PC-3 (cell line): ENCODE results near the gene MYH11. TPM values are rescaled to one million over a fixed set of nuclear protein-coding genes. Genes with fewer than 3 reads are reported as not detected.

Source experiments
- ATAC-seq: fragments of 200-7000 bp; cut with Tn5 transposase; 2 replicates; pipeline ENCODE4 v1.9.1; 2020; ENCODE audit warnings: mild to moderate bottlenecking, moderate library complexity
- BruUV-seq: library from RNA; stranded (reverse); fragments of 400-500 nt; replicated peaks from 2 replicates; lab custom pipeline; 2021; lab: Mats Ljungman, UMichigan
- CTCF ChIA-PET: fragments of 300-600 bp; sonication (Branson Sonifier 250); formaldehyde crosslinking; loops from one replicate; lab custom pipeline; 2022; ENCODE audit warnings: antibody characterized with exemption; lab: Charles Lee
- POLR2A ChIA-PET: fragments of 300-600 bp; sonication (Branson Sonifier 250); formaldehyde crosslinking; loops from one replicate; lab custom pipeline; 2022; ENCODE audit warnings: antibody characterized with exemption; ENCODE audit not compliant: unreplicated experiment; lab: Charles Lee
- DNase-seq: peaks from one replicate; pipeline ENCODE4 v3.0.0-alpha.2; 2015
- H2AFZ ChIP-seq: fragments of 300-600 bp; sonication (generic); 2 replicates; pipeline ENCODE4 v1.6.0; 2016; ENCODE audit warnings: antibody characterized with exemption, low read length
- H3F3A ChIP-seq: fragments of 300-600 bp; sonication (generic); one replicate; pipeline ENCODE4 v1.6.0; 2017; ENCODE audit warnings: antibody characterized with exemption, low read length, control low read depth, mild to moderate bottlenecking; ENCODE audit not compliant: unreplicated experiment
- H3K27ac ChIP-seq: fragments of 300-600 bp; sonication (generic); 2 replicates; pipeline ENCODE4 v1.5.1; 2016; ENCODE audit warnings: mild to moderate bottlenecking, low read length
- H3K27me3 ChIP-seq: fragments of 300-600 bp; sonication (generic); 2 replicates; pipeline ENCODE4 v1.6.1; 2016; ENCODE audit warnings: low read length, mixed read lengths
- H3K36me3 ChIP-seq: fragments of 300-600 bp; sonication (generic); 2 replicates; pipeline ENCODE4 v1.6.1; 2016; ENCODE audit warnings: low read depth, mixed run types, low read length, mixed read lengths
- H3K4me1 ChIP-seq: fragments of 300-600 bp; sonication (generic); 2 replicates; pipeline ENCODE4 v1.5.1; 2016; ENCODE audit warnings: low read length; ENCODE audit not compliant: insufficient read depth
- H3K4me2 ChIP-seq: fragments of 300-600 bp; sonication (generic); 2 replicates; pipeline ENCODE4 v1.6.0; 2016; ENCODE audit warnings: low read length
- H3K4me3 ChIP-seq: fragments of 300-600 bp; sonication (generic); 2 replicates; pipeline ENCODE4 v1.5.1; 2016; ENCODE audit warnings: mild to moderate bottlenecking, low read length, mixed read lengths
- H3K79me2 ChIP-seq: fragments of 300-600 bp; sonication (generic); 2 replicates; pipeline ENCODE4 v1.6.1; 2017; ENCODE audit warnings: low read length, mixed read lengths
- H3K9ac ChIP-seq: fragments of 300-600 bp; sonication (generic); 2 replicates; pipeline ENCODE4 v1.6.0; 2016; ENCODE audit warnings: mild to moderate bottlenecking, low read length
- H3K9me2 ChIP-seq: fragments of 300-600 bp; sonication (generic); replicated peaks from 2 replicates; pipeline ENCODE4 v1.6.1; 2016; ENCODE audit warnings: mixed run types, low read length, mixed read lengths
- H3K9me3 ChIP-seq: fragments of 300-600 bp; sonication (generic); 2 replicates; pipeline ENCODE4 v1.6.1; 2016; ENCODE audit warnings: low read length, mixed read lengths
- H4K20me1 ChIP-seq: fragments of 300-600 bp; sonication (generic); 2 replicates; pipeline ENCODE4 v1.6.1; 2016; ENCODE audit warnings: low read length, mixed read lengths
- CTCF ChIP-seq: fragments of 300-600 bp; sonication (generic); conservative IDR thresholded peaks from 2 replicates; pipeline ENCODE4 v1.5.1; 2017; ENCODE audit warnings: antibody characterized with exemption, low read depth, mild to moderate bottlenecking, low read length
- EZH2 ChIP-seq: fragments of 300-600 bp; sonication (generic); IDR thresholded peaks from one replicate; pipeline ENCODE4 v1.6.1; 2017; ENCODE audit warnings: antibody characterized with exemption, mild to moderate bottlenecking, low read length; ENCODE audit not compliant: unreplicated experiment
- EZH2phosphoT487 ChIP-seq: fragments of 300-600 bp; sonication (generic); IDR thresholded peaks from 2 replicates; pipeline ENCODE4 v1.6.1; 2018; ENCODE audit warnings: mild to moderate bottlenecking, antibody characterized with exemption, low read length, borderline replicate concordance
- intact Hi-C: fragments of 100-400 bp; cut with micrococcal nuclease; formaldehyde crosslinking; loops from 2 replicates; pipeline ENCODE4 v1.9.0; 2023
- total RNA-seq: library from RNA; depleted of rRNA; stranded (reverse); fragments of >200 nt; gene quantifications from 2 replicates; pipeline ENCODE4 v1.2.3, GENCODE V29; 2014

The MYH11 gene
- total RNA-seq, 1 experiment from 2014 or later: not detected

DNA sequence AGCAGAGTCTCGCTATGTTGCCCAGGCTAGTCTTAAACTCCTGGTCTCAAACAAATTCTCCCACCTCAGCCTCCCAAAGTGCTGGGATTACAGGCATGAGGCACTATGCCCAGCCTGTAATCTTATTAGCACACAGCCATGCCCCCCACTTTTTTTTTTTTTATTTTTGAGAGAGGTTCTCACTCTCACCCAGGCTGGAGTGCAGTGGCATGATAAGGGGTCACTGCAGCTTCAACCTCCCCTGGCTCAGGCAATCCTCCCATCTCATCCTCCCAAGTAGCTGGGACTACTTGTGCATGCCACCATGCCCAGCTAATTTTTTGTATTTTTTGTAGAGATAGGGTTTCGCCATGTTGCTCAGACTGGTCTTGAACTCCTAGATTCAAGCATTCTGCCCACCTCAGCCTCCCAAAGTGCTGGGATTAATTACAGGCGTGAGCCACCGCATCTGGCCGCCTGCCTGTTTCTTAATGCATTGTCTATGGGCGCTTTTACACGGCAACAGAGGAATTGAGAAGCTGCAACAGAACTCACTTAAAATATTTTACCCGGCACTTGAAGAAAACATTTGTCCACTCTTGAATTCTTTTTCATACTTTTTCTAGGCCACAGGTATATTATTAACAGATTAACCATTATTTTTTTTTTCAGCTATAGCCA is 40.4 kb upstream of the MYH11 start:
- ATAC-seq (no peak), DNase-seq (no peak)
- peak overlapping the region; percentile 71 for H3K4me2 ChIP-seq
- no peaks in the 10 kb centered on the region for H3K27me3 ChIP-seq
- ChIA-PET CTCF (no interaction called here), POLR2A (no interaction called here)
- H3K4me1 ChIP-seq: peaks cover 37% of the 10 kb centered on the region
- no peaks in the 10 kb centered on the region for H4K20me1 ChIP-seq
- H3F3A ChIP-seq: no peaks in the 10 kb centered on the region
- BruUV-seq: no TSS peak
- H3K9me3 ChIP-seq: no peaks in the 10 kb centered on the region
- H3K36me3 ChIP-seq: no peaks in the 10 kb centered on the region
- H3K4me3 ChIP-seq: peak overlapping the region; percentile 49; the same call in 1 of the 2 replicates
- peak overlapping the region; percentile 70; the same call in 1 of the 2 replicates for H3K27ac ChIP-seq
- intact Hi-C loops: no loop called here
- no peak overlapping the region for H3K9ac ChIP-seq
- H3K9me2 ChIP-seq: no peaks in the 10 kb centered on the region
- no peak overlapping the region; the same call in 1 of the 2 replicates for H2AFZ ChIP-seq
- H3K79me2 ChIP-seq: no peaks in the 10 kb centered on the region
- TF ChIP-seq CTCF (no peak), EZH2 (no peak), EZH2phosphoT487 (no peak)

DNA sequence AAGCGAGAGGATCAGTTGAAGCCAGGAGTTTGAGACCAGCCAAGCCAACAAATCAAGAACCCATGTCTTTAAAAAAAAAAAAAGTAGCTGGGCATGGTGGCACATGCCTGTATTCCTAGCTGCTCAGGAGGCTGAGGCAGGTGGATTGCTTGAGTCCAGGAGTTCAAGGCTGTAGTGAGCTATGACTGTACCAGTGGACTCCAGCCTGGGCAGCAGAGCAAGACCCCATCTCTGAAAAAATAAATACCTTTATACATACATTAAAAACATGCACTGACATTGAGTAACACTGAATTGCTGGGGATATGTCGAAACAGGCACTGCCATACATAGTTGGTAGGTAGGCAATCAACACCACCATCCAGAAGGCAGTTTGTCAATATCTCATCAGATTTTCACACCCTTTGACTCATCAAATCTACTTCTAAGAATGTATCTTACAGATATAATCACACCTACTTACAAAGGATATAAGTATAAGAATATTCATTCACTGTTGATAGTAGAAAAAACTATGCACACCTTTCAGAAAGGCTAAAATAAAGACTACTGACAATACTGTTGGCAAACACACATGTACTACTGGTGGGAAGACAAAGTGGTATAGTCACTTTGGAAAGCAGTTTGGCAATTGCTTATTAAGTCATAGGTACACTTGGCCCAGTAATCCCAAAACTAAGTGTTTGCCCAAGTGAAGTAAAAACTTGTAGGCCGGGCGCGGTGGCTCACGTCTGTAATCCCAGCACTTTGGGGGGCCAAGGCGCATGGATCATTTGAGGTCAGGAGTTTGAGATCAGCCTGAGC is 37.9 kb upstream of the MYH11 start:
- no peak overlapping the region for H2AFZ ChIP-seq
- H3K27me3 ChIP-seq: no peaks in the 10 kb centered on the region
- no peak overlapping the region for H3K4me3 ChIP-seq
- no peaks in the 10 kb centered on the region for H3K79me2 ChIP-seq
- ATAC-seq: no peak
- H3K27ac ChIP-seq: no peak overlapping the region
- POLR2A ChIA-PET: no interaction called here
- H3F3A ChIP-seq: no peaks in the 10 kb centered on the region
- no peaks in the 10 kb centered on the region for H3K36me3 ChIP-seq
- H3K9me2 ChIP-seq: no peaks in the 10 kb centered on the region
- no peak overlapping the region for H3K9ac ChIP-seq
- intact Hi-C loops: no loop called here
- H3K4me2 ChIP-seq: no peak overlapping the region
- no peak for DNase-seq
- no TSS peak for BruUV-seq
- H4K20me1 ChIP-seq: no peaks in the 10 kb centered on the region
- no peaks in the 10 kb centered on the region for H3K9me3 ChIP-seq
- CTCF ChIA-PET: no interaction called here
- peaks cover 22% of the 10 kb centered on the region for H3K4me1 ChIP-seq
- no peak for TF ChIP-seq EZH2
- TF ChIP-seq EZH2phosphoT487: no peak
- TF ChIP-seq CTCF: no peak

GRCh38 chr16:15891508-15891907 is 34.7 kb upstream of the MYH11 start:
- H3K27me3 ChIP-seq: no peaks in the 10 kb centered on the region
- intact Hi-C loops: no loop called here
- no peak overlapping the region for H2AFZ ChIP-seq
- H3K79me2 ChIP-seq: peaks cover 19% of the 10 kb centered on the region
- POLR2A ChIA-PET: no interaction called here
- DNase-seq (no peak), ATAC-seq (no peak)
- no peak overlapping the region for H3K4me3 ChIP-seq
- no peak overlapping the region for H3K27ac ChIP-seq
- BruUV-seq: no TSS peak
- no peaks in the 10 kb centered on the region for H3K36me3 ChIP-seq
- TF ChIP-seq EZH2 (no peak), CTCF (no peak), EZH2phosphoT487 (no peak)
- no peaks in the 10 kb centered on the region for H3F3A ChIP-seq
- no peaks in the 10 kb centered on the region for H3K9me3 ChIP-seq
- no peak overlapping the region for H3K4me2 ChIP-seq
- CTCF ChIA-PET: no interaction called here
- H3K4me1 ChIP-seq: peaks cover 11% of the 10 kb centered on the region
- no peaks in the 10 kb centered on the region for H3K9me2 ChIP-seq
- no peak overlapping the region for H3K9ac ChIP-seq
- no peaks in the 10 kb centered on the region for H4K20me1 ChIP-seq
